ENCODE results near the gene ARHGAP22.

- TF ChIP-seq POLR2AphosphoS5 (IDR thresholded peaks at IDR 0.05; ENCODE audit: low read depth) (no peak), CTCF (IDR thresholded peaks at IDR 0.05; ENCODE audit: insufficient read depth, low read length) (no peak), REST (IDR thresholded peaks at IDR 0.05; ENCODE audit: insufficient replicate concordance, low read depth) (no peak), GABPA (IDR thresholded peaks at IDR 0.05; ENCODE audit: low read depth) (no peak)
These were observed 140.6 kb downstream of the ARHGAP22 start for GRCh38 chr10:48464121-48464870.
